Measurements from ENCODE around the gene SLC27A2. TPM values are rescaled to one million over a fixed set of nuclear protein-coding genes. Genes with fewer than 3 reads are reported as not detected.

The SLC27A2 gene
- total RNA-seq, 1 experiment from 2014 or later = 7.0 TPM

GRCh38 chr15:50224606-50225005 lies 42.6 kb downstream of the SLC27A2 start:
- Histone ChIP-seq H2AK5ac (ENCODE audit: insufficient read length, low read length) (no peak overlapping the region), H3K9ac (ENCODE audit: extremely low read depth, insufficient read length, low read length) (no peak overlapping the region), H3K23me2 (ENCODE audit: insufficient read length, low read depth, low read length, poor library complexity, severe bottlenecking) (no peaks in the 10 kb centered on the region), H3K18ac (ENCODE audit: insufficient read length, low read depth, low read length) (no peak overlapping the region), H3K9me3 (ENCODE audit: control insufficient read depth, low read depth, low read length) (no peaks in the 10 kb centered on the region), H4K91ac (ENCODE audit: insufficient read length, low read depth, low read length) (no peak overlapping the region), H2BK20ac (ENCODE audit: low read depth, low read length, poor library complexity, severe bottlenecking) (no peak overlapping the region), H2BK15ac (ENCODE audit: low read depth, low read length) (no peak overlapping the region), H3K27ac (ENCODE audit: insufficient read length, low read depth, low read length) (no peak overlapping the region), H2BK12ac (ENCODE audit: insufficient read length, low read depth, low read length) (no peak overlapping the region), H3K4me2 (ENCODE audit: insufficient read depth, insufficient read length, low read length) (no peak overlapping the region), H2AFZ (ENCODE audit: low read length) (no peak overlapping the region), H3K4ac (ENCODE audit: low read depth, low read length) (no peak overlapping the region), H3K4me1 (ENCODE audit: insufficient read depth, low read length) (no peaks in the 10 kb centered on the region), H3K56ac (ENCODE audit: insufficient read length, low read depth, low read length) (no peak overlapping the region), H3K79me2 (ENCODE audit: insufficient read depth, low read length) (no peaks in the 10 kb centered on the region), H4K20me1 (ENCODE audit: control insufficient read depth, insufficient read depth, insufficient read length) (no peaks in the 10 kb centered on the region), H4K8ac (replicated peaks; ENCODE audit: insufficient read length, low read depth, low read length) (no peak overlapping the region), H2BK120ac (ENCODE audit: low read depth, low read length, poor library complexity, severe bottlenecking) (no peak overlapping the region), H2BK5ac (ENCODE audit: insufficient read length, low read length) (no peak overlapping the region), H3K27me3 (ENCODE audit: insufficient read depth, low read length) (no peaks in the 10 kb centered on the region), H3K79me1 (ENCODE audit: insufficient read depth, low read depth, low read length, poor library complexity, severe bottlenecking) (no peaks in the 10 kb centered on the region), H3T11ph (ENCODE audit: low read length) (no peak overlapping the region), H3K14ac (ENCODE audit: insufficient read depth, low read length) (no peak overlapping the region), H3K23ac (ENCODE audit: insufficient read length, low read depth, low read length) (no peak overlapping the region), H4K5ac (ENCODE audit: insufficient read length, low read depth, low read length) (no peak overlapping the region)
- no peaks in the 10 kb centered on the region; a peak in 2 of 7 replicates for H3K36me3 Mint-ChIP-seq (ENCODE audit: insufficient read depth in 1 of 3, low read depth in 3 of 3)
- WGBS (ENCODE audit: extremely low coverage, insufficient read length, low lambda C conversion rate) = no CpG with 5 or more reads among the region's 5 CpGs
- TF ChIP-seq CTCF (conservative IDR thresholded peaks at IDR 0.05) = no peak
- DNase-seq = no peak
- no peak overlapping the region for H3K27ac Mint-ChIP-seq
- H3K4me1 Mint-ChIP-seq = no peaks in the 10 kb centered on the region
- H3K9me3 Mint-ChIP-seq = no peaks in the 10 kb centered on the region
- H3K4me3 Mint-ChIP-seq = no peak overlapping the region
- H3K27me3 Mint-ChIP-seq (ENCODE audit: low read depth) = no peaks in the 10 kb centered on the region

Data from H9 (cell line).